ENCODE results near the gene DDX47.

DDX47 gene

GRCh38 chr12:12877153-12877768 is 64.1 kb downstream of the DDX47 start:
- DNase-seq: no peak

DNA sequence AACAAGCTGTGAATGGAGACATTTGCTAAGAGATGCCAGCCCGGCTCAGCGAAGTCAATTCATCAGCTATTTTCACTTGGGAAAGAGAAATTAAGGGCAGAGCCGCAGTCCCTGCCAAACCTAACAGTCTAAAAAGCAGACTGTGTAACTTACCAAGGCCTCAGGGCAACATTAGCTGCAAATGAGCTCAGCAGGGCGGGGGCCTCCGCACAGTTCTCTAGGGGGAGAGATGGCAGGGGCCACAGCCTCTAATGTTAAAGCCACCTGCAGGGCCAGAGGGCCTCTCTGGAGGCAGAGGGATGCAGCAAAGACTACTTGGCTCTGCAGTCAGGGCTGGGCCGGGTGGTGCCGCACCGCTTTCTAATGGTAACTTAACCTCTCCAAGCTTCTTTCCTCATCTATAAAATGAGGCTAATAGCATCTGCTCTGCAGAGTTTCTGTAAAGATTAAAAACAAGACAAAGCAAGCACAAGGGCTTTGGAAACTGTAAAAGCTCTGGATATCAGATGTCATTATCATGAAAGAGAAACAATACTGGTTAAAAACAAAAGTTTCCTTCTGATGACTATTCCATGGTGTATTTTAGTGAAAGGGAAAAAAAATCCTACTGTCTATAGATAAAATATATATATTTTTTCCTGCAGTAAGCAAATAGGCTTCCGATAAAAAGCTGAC is 64.8 kb downstream of the DDX47 start:
- DNase-seq: no peak

All from DMS153 (cell line).